HG03066 (cell line): ENCODE results near the gene PLD2.

ENCODE experiments used
- ATAC-seq: cut with Tn5 transposase; IDR thresholded peaks from one replicate; pipeline ENCODE4 v1.9.1; 2021; ENCODE audit warnings: low read depth; ENCODE audit not compliant: unreplicated experiment

PLD2 gene

GRCh38 chr17:4789951-4790704 is 16.8 kb upstream of the PLD2 start:
- ATAC-seq: peak; percentile 87

DNA sequence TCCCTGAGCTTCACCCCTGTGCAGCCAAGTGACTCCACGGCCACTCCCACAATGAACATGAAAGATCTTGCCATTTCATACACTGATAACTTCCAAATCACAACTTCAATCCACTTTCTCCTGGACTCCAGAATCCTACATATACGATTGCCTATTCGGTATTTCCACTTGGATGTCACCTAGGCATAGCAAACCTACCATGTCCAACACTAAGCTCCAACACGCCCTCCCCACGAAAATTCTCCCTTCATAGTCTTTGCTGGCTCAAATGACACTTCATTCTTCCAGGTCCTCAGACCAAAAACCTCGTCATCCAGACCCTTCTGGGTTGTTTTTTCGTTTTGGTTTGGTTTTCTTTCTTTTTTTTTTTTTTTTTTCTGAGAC is 16.3 kb upstream of the PLD2 start:
- ATAC-seq: no peak

DNA sequence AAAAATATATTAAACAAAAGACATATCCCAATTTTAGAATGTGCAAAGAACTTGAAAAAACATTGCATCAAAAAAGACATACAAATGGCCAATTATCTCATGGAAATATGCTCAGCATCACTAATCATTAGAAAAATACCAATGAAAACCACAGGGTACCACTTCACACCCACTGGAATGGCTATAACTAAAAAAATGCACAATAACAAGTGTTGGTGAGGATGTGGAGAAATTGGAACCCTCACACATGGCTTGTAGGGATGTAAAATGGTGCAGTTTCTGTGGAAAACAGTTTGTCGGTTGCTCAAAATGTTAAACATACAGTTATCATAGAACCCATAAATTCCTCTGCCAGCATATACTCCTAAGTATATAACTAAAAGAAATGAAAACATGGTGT is 11.8 kb upstream of the PLD2 start:
- no peak for ATAC-seq

DNA sequence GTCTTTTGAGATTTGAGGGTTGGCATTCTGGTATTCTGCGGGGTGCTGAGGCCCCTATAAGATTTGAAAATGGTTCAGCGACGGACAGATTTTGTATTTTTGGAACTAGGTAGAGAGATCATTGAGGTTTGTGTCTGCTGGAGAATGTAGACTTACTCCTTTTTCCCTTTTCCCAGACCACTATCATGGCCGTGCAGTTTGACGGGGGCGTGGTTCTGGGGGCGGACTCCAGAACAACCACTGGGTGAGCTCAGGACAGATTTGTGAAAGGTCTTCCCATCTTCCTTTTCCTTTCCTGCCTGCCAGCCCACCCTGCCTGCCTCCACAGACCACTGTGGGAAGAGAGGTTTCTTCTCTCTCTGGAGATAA is 10.4 kb upstream of the PLD2 start:
- ATAC-seq: no peak

DNA sequence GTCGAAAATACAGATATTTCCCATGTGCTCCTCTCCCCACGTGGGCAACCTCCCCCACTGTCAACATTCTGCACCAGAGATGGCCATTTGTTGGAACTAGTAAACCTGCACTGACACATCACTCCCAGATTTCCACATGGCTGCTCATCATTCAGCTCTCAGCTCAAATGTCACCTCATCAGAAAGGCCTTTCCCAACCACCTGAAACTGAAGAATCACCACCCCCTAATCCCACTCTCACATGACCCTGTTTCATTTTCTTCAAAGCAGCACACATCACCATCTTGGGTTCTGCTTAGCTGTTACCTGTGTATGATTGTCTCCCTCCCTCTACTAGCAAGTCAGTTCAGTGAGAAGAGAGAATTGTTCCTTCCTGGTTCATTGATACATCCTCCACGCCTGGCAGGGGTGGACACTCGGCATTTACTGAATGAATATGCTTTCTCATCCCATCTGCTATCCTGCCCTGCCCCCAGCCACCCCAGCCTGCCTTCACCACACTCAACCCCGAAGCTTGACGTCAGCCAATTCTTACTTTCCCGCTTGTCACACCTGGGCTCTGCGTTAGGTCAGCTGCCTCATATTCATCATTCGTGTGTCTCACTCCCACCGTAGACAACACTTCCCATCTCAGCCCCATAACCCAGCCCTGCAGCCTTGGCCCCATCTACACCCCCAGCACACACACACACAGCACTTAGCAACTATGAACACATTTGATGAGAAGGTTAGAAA is 6.3 kb upstream of the PLD2 start:
- no peak for ATAC-seq

GRCh38 chr17:4802228-4802627 is 4.7 kb upstream of the PLD2 start, which contains the start of gene C17orf114:
C17orf114 (minus strand) TSS chr17:4802328.
- ATAC-seq: no peak

DNA sequence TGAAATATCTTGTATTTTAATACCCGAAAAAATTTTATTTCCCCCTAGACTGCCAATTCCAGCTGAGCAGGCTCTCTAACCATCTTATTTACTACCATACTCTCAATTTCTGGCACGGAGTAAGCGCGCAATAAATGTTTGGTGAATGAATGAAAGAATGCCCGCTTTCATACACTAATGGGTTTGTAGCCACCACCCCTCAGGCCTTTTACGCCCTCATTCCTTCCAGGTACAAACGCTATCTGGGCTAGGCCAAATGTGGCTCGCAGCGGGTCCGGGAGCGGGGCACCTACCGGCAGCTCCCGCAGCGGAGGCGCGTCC is 536 bp upstream of the PLD2 start:
- ATAC-seq: no peak

DNA sequence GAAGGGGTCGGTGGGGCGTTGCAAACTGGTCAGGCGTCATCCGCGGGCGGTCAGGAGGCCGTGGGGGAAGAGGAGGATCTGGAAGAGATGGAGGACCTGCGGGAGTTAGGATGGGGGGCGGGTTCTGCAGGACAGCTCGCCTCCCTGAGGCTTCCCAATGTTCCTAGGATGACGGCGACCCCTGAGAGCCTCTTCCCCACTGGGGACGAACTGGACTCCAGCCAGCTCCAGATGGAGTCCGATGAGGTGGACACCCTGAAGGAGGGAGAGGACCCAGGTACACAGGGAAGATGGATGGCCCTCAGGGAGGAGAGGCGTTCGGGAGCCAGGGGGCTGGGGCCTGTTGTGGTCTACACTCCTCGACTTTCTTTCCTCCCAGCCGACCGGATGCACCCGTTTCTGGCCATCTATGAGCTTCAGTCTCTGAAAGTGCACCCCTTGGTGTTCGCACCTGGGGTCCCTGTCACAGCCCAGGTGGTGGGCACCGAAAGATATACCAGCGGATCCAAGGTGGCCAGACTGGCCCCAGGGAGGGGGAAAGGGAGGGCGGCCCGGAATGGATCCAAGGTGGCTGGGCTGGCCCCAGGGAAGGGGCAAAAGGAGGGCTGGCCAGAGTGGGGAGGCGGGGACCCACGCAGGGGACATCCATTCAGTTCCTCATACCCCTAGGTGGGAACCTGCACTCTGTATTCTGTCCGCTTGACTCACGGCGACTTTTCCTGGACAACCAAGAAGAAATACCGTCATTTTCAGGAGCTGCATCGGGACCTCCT is 839 bp downstream of the PLD2 start:
- no peak for ATAC-seq

DNA sequence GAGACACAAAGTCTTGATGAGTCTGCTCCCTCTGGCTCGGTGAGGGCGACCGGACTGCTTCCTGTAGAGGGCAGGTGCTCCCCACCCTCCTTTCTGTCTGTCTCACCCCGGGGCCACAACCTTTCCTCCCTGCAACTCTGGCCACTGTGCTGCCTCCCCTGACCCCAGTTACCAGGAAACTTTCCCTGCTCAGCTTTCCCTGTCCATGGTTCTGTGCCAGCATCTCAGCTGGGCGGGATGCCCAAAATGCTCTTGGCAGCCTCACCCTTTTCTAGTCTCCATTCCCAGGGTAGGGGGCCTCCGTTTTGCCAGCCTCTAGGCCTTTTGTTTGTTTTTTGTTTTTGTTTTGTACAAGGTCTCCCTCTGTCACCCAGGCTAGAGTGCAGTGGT is 1.4 kb downstream of the PLD2 start:
- no peak for ATAC-seq

DNA sequence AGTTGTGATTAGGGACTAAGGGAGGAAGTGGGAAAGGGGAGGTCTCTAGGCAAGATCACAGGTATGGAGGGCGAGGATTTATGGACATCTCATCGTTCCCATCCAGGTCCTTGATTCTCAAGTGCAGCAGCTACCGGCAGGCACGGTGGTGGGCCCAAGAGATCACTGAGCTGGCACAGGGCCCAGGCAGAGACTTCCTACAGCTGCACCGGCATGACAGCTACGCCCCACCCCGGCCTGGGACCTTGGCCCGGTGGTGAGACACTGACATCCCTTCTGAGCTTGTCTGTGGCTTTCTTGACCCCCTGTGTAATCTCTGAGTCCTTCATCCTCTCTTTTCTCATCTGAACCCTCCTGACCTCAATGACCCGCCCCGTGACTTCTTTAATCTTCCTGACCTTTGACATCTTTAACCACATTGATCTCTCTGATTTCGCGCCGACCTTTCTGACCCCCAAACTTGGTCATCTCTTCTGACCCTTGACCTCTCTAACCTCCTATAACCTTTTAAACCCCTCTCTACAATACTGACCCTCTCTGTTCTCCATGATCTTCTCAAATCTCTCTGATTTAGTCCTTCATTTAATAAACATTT is 3.8 kb downstream of the PLD2 start:
- ATAC-seq: no peak

DNA sequence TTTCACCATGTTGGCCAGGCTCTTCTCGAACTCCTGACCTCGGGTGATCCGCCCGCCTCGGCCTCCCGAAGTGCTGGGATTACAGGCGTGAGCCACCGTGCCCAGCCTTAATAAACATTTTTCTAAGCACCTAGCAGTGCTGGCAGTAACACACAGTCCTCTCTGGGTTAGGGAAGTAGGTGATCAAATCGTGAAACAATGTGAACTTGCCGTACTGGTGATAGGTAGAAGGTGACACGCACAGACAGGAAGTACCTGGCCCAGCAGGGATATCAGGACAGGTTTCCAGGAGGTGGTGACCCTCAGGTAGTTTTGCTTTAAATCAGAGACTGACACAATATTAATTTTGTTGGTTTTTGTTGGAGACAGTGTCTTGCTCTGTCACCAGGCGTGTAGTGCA is 4.5 kb downstream of the PLD2 start:
- no peak for ATAC-seq

- no peak for ATAC-seq
Observed at GRCh38 chr17:4812690-4813089, 5.7 kb downstream of the PLD2 start.

DNA sequence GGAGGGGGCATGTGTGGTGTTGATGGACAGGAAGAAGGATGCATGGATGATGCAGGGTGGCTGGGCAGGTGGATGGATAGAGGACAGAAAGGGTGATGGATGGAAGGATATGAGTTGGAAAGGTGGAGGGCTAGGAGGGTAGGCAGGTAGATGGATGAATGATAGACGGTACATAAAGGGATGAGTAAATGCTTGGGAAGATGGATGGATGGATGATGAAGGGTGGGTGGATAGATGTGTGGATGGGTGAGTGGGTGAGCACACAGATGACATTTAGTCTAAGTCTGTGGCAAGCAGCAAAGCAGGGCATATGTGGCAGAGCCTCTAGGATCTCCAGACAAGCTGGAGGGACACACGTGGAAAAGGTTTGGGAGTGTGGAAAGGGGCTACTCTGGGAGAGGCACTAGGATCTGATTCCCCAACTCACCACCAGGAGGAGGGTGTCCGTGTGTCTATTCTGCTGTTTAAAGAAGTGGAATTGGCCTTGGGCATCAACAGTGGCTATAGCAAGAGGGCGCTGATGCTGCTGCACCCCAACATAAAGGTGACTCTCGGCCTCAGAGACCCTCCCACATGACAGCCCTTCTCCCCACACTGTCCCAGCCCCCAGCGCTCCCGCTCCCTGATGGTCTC is 8.2 kb downstream of the PLD2 start:
- ATAC-seq: no peak

GRCh38 chr17:4816826-4817225 is 9.9 kb downstream of the PLD2 start:
- ATAC-seq: no peak

GRCh38 chr17:4818276-4818675 is 11.3 kb downstream of the PLD2 start:
- ATAC-seq: no peak

- no peak for ATAC-seq
Observed at GRCh38 chr17:4822835-4823234, 15.9 kb downstream of the PLD2 start.

DNA sequence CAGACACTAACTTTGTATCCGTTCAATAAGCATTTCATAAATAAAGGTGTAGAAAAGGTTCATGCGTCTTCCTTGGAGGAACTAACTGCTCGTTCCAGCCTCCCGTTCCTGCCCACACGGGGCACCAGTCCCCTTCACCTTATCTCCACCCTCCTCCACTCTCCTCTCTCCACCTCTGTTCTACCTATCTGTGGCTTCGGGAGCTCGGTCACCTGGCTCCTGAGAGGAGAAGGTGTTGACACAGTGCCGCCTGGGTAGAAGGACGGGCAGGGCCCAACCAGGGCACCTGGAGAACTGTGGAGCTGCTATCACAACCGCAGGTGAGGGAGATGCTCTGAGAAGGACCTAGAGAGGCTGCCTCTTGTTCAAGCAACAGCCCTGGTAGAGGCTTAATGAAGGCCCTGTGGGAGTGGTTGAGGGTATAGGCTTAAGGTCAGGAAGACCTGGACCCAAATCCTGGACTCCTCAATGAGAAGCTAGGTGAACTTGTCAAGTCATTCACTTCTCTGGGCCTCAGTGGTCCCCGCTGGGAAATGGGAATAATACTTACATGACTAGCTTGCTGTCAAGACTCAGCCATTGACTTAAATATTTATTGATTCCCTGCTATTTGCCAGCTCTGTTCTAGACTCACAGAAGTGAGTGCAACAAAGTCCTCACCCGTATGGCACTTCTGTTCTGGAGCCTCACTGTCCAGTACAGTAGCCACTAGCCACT is 16.6 kb downstream of the PLD2 start:
- no peak for ATAC-seq

- ATAC-seq: no peak
Observed at GRCh38 chr17:4827399-4827798, 20.4 kb downstream of the PLD2 start.

DNA sequence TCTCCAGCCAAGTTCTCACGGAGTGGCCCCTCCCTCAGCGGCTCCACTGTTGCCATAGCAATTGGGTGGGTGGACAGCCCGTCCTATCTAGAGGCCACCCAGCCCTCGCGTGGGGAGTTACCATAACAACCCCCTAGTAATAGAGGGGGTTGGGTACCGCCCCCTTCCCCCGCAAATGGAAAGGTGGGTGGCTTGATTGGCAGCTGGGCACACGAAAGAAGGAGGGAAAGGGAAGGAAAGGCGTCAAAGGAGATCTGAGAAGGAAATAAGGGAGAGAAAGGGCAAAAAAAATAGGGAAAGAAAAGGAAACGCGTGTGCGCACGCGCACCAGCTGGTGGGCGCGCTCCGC is 25.9 kb downstream of the PLD2 start:
- ATAC-seq: peak; percentile 20

GRCh38 chr17:4833178-4833940 is 26.4 kb downstream of the PLD2 start, which contains the start of gene MINK1:
MINK1 (plus strand) TSS chr17:4833340; CDS start chr17:4833584, 244 bp downstream.
- peak; percentile 74 for ATAC-seq
